NCI-H345 (cell line): Measurements from ENCODE around the gene ABHD17B.

ENCODE experiments used
- DNase-seq: peaks from one replicate; lab custom pipeline; 2025; lab: John Stamatoyannopoulos, UW

Gene ABHD17B

DNA sequence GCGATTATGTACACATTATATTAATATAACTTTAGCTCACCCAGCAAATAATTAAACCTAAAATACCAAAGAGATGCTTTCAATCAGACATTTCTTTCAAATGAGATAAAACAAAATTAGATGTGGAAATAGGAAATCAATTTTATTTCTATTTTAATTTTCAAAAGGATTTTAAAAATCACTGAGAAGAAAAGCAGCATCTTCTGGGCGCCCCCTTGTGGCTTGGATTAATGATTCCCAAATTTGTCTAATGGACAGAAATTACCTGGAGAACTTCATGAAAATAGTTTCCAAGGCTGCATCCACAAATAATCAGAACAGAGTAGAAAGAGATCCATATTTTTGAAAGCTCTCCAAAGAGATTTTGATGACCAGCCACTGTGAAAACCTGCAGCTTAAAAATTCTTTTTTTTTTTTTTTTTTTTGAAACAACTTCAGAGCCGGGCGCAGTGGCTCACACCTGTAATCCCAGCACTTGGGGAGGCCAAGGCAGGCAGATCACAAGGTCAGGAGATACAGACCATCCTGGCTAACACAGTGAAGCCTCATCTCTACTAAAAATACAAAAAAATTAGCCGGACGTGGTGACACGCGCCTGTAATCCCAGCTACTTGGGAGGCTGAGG lies 91.8 kb downstream of the ABHD17B start:
- peak; percentile 30 for DNase-seq

GRCh38 chr9:71816916-71817451 lies 94.0 kb downstream of the ABHD17B start:
- peak; percentile 44 for DNase-seq
